ENCODE data around the gene SAXO2. TPM values are rescaled to one million over a fixed set of nuclear protein-coding genes. Genes with fewer than 3 reads are reported as not detected.
"Not testable (repeated sequence)": the region's sequence is repeated elsewhere in the genome, so short reads cannot be mapped to it uniquely, and the experiment has no call there.

Gene SAXO2
- total and polyA plus RNA-seq, 2 donors (not counting 3 experiments of a cell fraction or from before 2014, with no cell fraction given) = 0.98 to 5.2 TPM

- H3K9ac ChIP-seq (replicated peaks; ENCODE audit: extremely low read depth, insufficient read depth, low read length); H3K36me3 ChIP-seq (ENCODE audit: control insufficient read depth in 2 of 2, extremely low read depth in 1 of 2, insufficient read depth in 2 of 2, low read length in 2 of 2); H3K27me3 ChIP-seq (ENCODE audit: control insufficient read depth in 2 of 2, insufficient read depth in 2 of 2, low read length in 2 of 2); H4K20me1 ChIP-seq (replicated peaks; ENCODE audit: control insufficient read depth, extremely low read depth, insufficient read depth, low read length); dilution Hi-C loops (cut with MboI; ENCODE audit: extremely low pct_ligation_motif_present, low sequenced_read_pairs); BruUV-seq (replicated peaks); H3K4me1 ChIP-seq (ENCODE audit: control insufficient read depth, extremely low read depth, insufficient read depth, low read length); H3K79me2 ChIP-seq (ENCODE audit: control insufficient read depth, insufficient read depth, low read length); H3K9me3 ChIP-seq (replicated peaks; ENCODE audit: control insufficient read depth, insufficient read depth, low read length); DNase-seq (ENCODE audit: low read depth, low spot score); H3K4me3 ChIP-seq (replicated peaks in 1 of 3; ENCODE audit: insufficient read depth in 1 of 3, low read depth in 1 of 3, low read length in 3 of 3); FAIRE-seq; POLR2A ChIA-PET; CTCF ChIA-PET; H3K9me1 ChIP-seq (replicated peaks; ENCODE audit: control insufficient read depth, extremely low read depth, insufficient read depth, low read length); H3K27ac ChIP-seq (ENCODE audit: insufficient read depth, low read depth, low read length); H2AFZ ChIP-seq (ENCODE audit: low read depth, low read length); H3K4me2 ChIP-seq (ENCODE audit: insufficient read depth, low read length): not testable (repeated sequence)
- intact Hi-C loops (cut with micrococcal nuclease) = loop anchor here (10.0 kb wide), 1 partner anchor 58 kb away; no protein-coding TSS in a partner anchor
These were observed 70.3 kb downstream of the SAXO2 start for GRCh38 chr15:82332711-82333602.

- not testable (repeated sequence) for H3K4me2 ChIP-seq (ENCODE audit: insufficient read depth, low read length); FAIRE-seq
These were observed 71.3 kb downstream of the SAXO2 start for GRCh38 chr15:82333603-82334553.

More at GRCh38 chr15:82333603-82334553, 71.3 kb downstream of the SAXO2 start:
- H3K9me3 ChIP-seq (replicated peaks; ENCODE audit: control insufficient read depth, insufficient read depth, low read length); H3K9ac ChIP-seq (replicated peaks; ENCODE audit: extremely low read depth, insufficient read depth, low read length); H3K36me3 ChIP-seq (ENCODE audit: control insufficient read depth in 2 of 2, extremely low read depth in 1 of 2, insufficient read depth in 2 of 2, low read length in 2 of 2); H3K79me2 ChIP-seq (ENCODE audit: control insufficient read depth, insufficient read depth, low read length); H3K27ac ChIP-seq (ENCODE audit: insufficient read depth, low read depth, low read length); H3K4me1 ChIP-seq (ENCODE audit: control insufficient read depth, extremely low read depth, insufficient read depth, low read length); DNase-seq (ENCODE audit: low read depth, low spot score); dilution Hi-C loops (cut with MboI; ENCODE audit: extremely low pct_ligation_motif_present, low sequenced_read_pairs); H2AFZ ChIP-seq (ENCODE audit: low read depth, low read length); BruUV-seq (replicated peaks); H3K27me3 ChIP-seq (ENCODE audit: control insufficient read depth in 2 of 2, insufficient read depth in 2 of 2, low read length in 2 of 2); H4K20me1 ChIP-seq (replicated peaks; ENCODE audit: control insufficient read depth, extremely low read depth, insufficient read depth, low read length); H3K4me3 ChIP-seq (replicated peaks in 1 of 3; ENCODE audit: insufficient read depth in 1 of 3, low read depth in 1 of 3, low read length in 3 of 3); H3K9me1 ChIP-seq (replicated peaks; ENCODE audit: control insufficient read depth, extremely low read depth, insufficient read depth, low read length); CTCF ChIA-PET; POLR2A ChIA-PET: not testable (repeated sequence)
- intact Hi-C loops (cut with micrococcal nuclease) = loop anchor here (10.0 kb wide), 1 partner anchor 59 kb away; no protein-coding TSS in a partner anchor

Other genes starting within 250 kb of the SAXO2 start
- gene MEX3B, start 216.8 kb upstream of the SAXO2 start, total RNA-seq = 18.2 and 22.6 TPM in 2 replicates
- gene MEX3B, start 216.8 kb upstream of the SAXO2 start, polyA plus RNA-seq = 11.0 and 13.3 TPM in 2 replicates
- gene EFL1, start 84 bp upstream of the SAXO2 start, total RNA-seq = 21.9 and 22.0 TPM in 2 replicates
- gene EFL1, start 84 bp upstream of the SAXO2 start, polyA plus RNA-seq = 5.7 and 6.6 TPM in 2 replicates
- 3.9 and 4.4 TPM in 2 replicates for gene GOLGA6L10, start 86.7 kb downstream of the SAXO2 start, total RNA-seq
- gene GOLGA6L10, start 86.7 kb downstream of the SAXO2 start, polyA plus RNA-seq = 0.73 and 1.2 TPM in 2 replicates
- gene GOLGA6L9, start 167.0 kb downstream of the SAXO2 start, total RNA-seq = 3.8 and 4.5 TPM in 2 replicates
- gene GOLGA6L9, start 167.0 kb downstream of the SAXO2 start, polyA plus RNA-seq = 1.0 and 1.3 TPM in 2 replicates